Activated T-cell treated with anti-CD3 and anti-CD28 coated beads, Interleukin-2, amount 50 U/mL, for 1 hour (primary cell): ENCODE data around the gene ATP6V0A4.
"Not testable (repeated sequence)": the region's sequence is repeated elsewhere in the genome, so short reads cannot be mapped to it uniquely, and the experiment has no call there.

Experiments used
- DNase-seq: peaks from one replicate; pipeline ENCODE4 v3.0.0-alpha.2; 2020

ATP6V0A4 gene

DNA sequence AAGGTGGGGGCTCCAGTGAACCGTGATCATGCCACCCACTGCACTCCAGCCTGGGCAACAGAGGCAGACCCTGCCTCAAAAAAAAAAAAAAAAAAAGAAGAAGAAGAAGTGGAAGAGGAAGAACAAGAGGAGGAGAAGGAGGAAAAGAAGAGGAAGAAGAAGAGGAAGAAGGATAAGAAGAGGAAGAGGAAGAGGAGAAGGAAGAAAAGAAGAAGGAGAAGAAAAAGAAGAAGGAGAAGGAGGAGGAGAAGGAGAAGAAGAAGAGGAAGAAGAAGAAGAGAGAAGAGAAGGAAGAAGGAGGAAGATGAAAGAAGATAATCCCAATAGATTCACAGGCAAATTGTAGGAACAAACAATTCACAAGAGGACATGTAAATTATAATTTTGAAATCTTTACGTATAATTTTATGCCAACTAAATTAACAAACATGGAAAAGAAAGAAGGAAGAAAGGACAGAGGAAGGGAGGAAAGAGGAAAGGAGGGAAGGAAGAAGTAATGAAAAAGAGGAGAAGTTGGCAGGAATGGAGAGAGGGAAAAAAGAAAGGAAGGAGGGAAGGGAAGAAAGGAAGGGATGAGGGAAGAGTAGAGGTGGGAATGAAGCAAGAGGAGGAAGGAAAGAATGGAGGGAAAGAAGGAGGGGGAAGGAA is 100.3 kb downstream of the ATP6V0A4 start:
- no peak for DNase-seq

GRCh38 chr7:138695776-138696175 is 102.2 kb downstream of the ATP6V0A4 start:
- not testable (repeated sequence) for DNase-seq

DNA sequence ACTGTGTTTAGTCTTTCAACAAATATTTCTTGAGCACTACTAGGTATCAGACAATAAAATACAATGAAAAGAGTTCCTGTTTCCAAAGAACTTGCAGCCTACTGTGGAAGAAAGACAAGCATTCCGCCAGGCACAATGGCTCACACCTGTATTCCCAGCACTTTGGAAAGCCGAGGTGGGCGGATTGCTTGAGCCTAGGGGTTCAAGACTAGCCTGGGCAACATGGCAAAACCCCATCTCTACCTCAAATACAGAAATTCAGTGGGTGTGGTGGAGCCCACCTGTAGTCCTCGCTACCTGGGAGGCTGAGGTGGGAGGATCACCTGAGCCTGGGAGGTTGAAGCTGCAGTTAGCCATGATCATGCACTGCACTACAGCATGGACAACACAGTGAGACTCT is 102.9 kb downstream of the ATP6V0A4 start:
- no peak for DNase-seq

DNA sequence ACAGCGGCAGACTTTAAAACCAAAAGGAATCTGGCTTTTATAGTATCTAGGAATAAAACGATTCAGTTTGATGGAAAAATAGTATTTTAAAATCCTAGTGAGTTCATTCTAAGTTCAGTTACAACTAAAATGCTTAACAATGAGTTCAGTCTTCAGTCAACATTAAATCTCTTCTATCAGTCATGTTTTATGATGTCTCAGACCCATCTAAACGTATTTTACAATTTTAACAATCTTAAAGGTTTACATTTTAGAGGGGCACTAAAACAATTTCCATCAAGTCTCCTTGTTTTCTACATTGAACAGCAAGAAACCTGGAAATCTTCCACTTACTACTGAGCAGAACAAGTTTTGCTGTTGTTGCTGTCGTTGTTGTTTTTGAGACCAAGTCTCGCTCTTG is 106.8 kb downstream of the ATP6V0A4 start:
- no peak for DNase-seq

- no peak for DNase-seq
Observed at GRCh38 chr7:138690495-138690894, 107.5 kb downstream of the ATP6V0A4 start.

GRCh38 chr7:138688037-138688436 is 110.0 kb downstream of the ATP6V0A4 start:
- not testable (repeated sequence) for DNase-seq

GRCh38 chr7:138684340-138684739 is 113.7 kb downstream of the ATP6V0A4 start:
- DNase-seq, result no peak

DNA sequence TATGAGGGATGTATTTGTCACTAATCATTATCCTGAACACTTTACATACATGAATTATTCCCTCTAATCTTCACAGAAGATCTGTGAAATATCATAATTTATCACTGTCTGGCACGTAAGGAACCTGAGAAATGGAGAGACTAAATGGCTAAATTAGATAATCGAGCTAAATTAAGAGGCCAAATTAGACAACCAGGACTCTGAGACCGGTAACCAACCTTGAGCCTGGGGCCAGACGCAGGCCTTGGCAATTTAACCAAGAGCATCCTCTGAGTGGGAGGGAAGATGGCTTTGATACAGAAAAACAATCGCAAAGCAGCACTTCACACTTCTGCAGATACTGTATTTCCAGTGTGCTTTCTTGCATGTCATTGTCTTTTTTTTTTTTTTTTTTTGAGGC is 118.2 kb downstream of the ATP6V0A4 start:
- DNase-seq, result no peak

GRCh38 chr7:138670594-138670993 is 127.4 kb downstream of the ATP6V0A4 start:
- no peak for DNase-seq

GRCh38 chr7:138669364-138669763 is 128.6 kb downstream of the ATP6V0A4 start:
- no peak for DNase-seq

DNA sequence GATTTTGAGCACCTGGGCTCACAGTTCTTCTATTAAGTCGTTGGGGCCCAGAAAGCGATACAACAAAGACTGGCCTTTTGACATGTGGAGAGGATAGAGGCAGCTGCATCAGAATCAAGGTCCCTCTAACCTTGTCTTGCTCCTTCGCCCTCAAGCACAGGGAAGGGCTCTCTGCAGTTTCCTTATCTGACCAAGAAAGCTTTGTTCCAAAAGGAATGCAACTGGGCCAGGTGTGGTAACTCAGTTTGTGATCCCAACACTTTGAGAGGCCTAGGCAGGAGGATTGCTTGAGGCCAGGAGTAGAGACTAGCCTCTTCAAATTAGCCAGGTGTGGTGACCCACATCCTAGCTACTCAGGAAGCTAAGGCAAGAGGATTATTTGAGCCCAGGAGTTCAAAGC is 129.1 kb downstream of the ATP6V0A4 start:
- DNase-seq, result no peak

GRCh38 chr7:138668229-138668596 is 129.8 kb downstream of the ATP6V0A4 start:
- DNase-seq, result no peak

GRCh38 chr7:138667535-138668228 is 130.3 kb downstream of the ATP6V0A4 start:
- DNase-seq, result no peak

DNA sequence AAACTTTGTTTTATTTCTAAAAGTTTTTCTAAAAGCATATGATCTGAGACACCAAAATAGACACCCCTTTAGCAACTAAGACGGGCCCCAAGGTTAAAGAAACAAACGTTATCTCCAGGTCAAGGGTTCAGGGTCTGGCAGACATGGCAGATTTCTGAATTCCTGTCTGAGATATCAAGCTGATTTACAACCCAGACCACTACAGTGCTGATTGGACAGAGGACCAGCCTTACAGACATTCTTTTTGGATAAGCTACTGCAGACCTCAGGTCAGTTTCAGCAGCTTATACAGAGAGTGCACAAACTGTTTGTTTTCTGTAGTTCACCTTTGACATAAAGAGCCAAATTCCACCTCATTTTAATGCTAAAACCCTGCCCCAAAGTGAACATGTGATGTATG is 131.6 kb downstream of the ATP6V0A4 start:
- no peak for DNase-seq

GRCh38 chr7:138665669-138666140 is 132.3 kb downstream of the ATP6V0A4 start:
- DNase-seq, result no peak

DNA sequence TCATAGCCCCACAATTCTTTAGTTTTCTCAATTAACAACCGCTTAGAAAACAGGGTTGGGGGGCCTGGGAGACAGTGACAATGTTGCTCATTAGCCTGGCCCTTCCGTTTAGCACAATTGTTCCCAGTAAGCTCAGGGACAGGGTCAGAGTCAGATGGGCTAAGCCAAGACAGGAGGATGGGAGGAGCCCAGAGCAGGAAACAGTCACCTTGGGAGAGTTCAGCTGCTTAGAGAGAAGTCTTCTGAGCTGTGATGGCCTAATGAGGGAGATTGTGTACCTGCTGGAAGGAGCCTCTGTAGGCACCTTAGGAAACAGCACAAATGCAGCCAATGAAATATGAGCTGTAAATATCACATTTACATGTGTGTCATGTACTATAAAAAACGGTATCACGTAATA is 132.7 kb downstream of the ATP6V0A4 start:
- DNase-seq, result no peak

- DNase-seq, result no peak
Observed at GRCh38 chr7:138663725-138664710, 134.0 kb downstream of the ATP6V0A4 start.

DNA sequence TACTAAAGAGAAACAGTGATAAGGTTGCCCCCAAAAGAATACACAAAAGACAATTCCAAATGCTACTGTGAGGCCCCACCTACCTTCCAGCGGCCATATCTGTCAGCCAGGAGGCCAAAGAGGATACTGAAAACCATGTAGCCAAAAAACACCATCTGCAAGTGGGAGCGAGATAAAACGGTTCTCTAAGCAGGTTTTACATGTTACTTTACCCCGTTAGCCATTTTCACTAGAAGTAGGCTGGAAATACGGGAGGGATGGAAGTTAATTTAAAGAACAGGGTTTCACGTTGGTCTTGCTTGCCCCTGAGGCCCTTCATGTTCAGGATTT is 135.0 kb downstream of the ATP6V0A4 start:
- DNase-seq, result no peak

DNA sequence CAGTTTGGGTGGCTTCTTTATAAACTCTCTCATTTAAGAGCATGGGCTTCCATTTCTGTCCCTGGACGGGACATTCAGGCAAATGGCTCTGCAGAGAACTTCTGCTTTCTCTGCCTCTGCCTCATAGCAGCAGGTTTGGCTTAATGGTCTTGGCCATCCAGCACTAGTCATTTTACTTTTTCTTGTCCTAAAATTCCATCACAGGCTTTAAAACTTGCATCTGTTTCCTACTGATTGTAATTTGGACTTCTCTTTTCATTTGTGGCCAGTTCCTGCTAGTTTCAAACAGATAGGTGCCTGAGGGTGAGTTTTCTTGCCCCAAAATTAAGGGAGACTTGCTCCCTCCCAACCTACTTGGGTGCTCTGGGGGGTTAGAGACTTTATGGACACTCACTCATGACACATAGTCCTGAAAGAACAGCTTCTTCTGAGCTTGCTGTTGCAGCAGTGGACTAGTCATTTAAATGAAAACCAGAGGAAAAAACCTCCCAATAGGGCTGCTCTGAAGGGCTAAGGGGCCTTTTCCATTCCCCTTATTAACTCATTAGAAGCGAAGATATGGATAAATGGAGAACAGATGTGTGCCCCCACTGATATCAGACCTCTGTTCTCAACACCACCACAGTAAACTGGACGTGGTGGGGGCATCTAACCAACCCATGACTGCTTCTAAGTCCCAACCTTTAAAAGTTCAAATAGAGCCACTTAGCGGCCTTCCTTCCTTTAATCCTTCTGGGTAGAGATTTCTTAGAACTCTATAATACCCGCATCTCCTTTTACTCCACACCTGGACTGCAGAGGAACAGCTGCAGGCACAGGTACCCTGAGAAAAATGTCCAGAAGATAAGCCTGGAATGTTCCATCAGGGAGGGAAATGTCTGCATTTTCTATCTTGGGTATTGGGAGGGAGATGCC is 135.7 kb downstream of the ATP6V0A4 start:
- DNase-seq, result no peak

DNA sequence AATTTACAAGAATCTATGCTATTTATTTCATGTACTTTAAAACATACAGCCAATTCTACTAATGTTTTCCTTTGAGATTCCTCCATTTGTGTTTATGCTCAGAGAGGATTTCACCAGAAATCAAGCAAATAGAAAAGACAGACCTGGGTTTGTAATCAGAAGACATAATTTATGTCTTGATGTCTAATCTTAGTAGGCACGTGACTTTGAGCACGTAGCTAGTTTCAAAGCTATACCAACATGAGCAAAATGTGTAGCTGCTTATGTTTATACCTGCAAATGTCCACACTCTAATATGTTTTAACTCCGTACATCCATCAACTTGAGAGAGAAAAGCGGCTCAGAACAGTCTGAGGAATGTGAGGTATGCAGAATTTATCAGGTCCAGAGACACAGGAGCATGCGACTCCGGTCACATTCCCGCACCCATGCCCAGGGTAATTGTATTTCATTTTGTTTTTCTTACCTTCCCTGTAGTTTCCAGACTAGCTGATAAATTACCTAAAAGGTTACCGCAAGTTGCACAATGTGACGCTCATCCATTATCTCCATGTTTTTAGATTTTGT is 136.8 kb downstream of the ATP6V0A4 start:
- no peak for DNase-seq

GRCh38 chr7:138658889-138659288 is 139.1 kb downstream of the ATP6V0A4 start:
- no peak for DNase-seq

- no peak for DNase-seq
Observed at GRCh38 chr7:138657854-138658386, 140.1 kb downstream of the ATP6V0A4 start.
